HCT116 (cell line): Measurements from ENCODE around the gene UCN. TPM values are rescaled to one million over a fixed set of nuclear protein-coding genes. Genes with fewer than 3 reads are reported as not detected.

ENCODE experiments used
- ATAC-seq: fragments of 200-7000 bp; cut with Tn5 transposase; 2 replicates; pipeline ENCODE4 v1.9.1; 2020; ENCODE audit warnings: mild to moderate bottlenecking, moderate library complexity
- BruUV-seq: library from RNA; stranded (reverse); fragments of 400-500 nt; replicated peaks from 2 replicates; lab custom pipeline; 2021; lab: Mats Ljungman, UMichigan
- CTCF ChIA-PET: fragments of 300-600 bp; sonication (Branson Sonifier 250); formaldehyde crosslinking; loops from one replicate; lab custom pipeline; 2021; ENCODE audit warnings: antibody characterized with exemption; lab: Charles Lee
- POLR2A ChIA-PET: fragments of 300-600, 350-600 bp; sonication (Branson Sonifier 250); formaldehyde crosslinking; loops from one replicate; lab custom pipeline; 2021; ENCODE audit warnings: antibody characterized with exemption; lab: Charles Lee
- RAD21 ChIA-PET, 2 experiments: fragments of 300-600 bp; sonication (Branson Sonifier 250); formaldehyde crosslinking; loops; one replicate each; lab custom pipeline; 2023; ENCODE audit warnings: low total read pairs in 2 of 2; ENCODE audit not compliant: uncharacterized antibody in 2 of 2, unreplicated experiment in 2 of 2, low non-redundant PET in 1 of 2; lab: Charles Lee
- DNase-seq: peaks from one replicate; pipeline ENCODE4 v3.0.0-alpha.2; 2010; ENCODE audit warnings: low read depth, low spot score
- H2AFZ ChIP-seq: fragments of 200-600 bp; shearing (Covaris generic), sonication (generic); 2 replicates; pipeline ENCODE4 v1.6.1; 2017; ENCODE audit warnings: low read depth, mixed run types, mixed read lengths, antibody characterized with exemption, low read length; ENCODE audit not compliant: poor library complexity, severe bottlenecking
- H3K27ac ChIP-seq: 2 replicates; pipeline ENCODE4 v1.5.1; 2012; ENCODE audit warnings: low read depth, low read length
- H3K27me3 ChIP-seq: fragments of 200-600 bp; sonication (generic); 2 replicates; pipeline ENCODE4 v1.6.1; 2016; ENCODE audit warnings: mixed run types, low read length, mixed read lengths; ENCODE audit not compliant: insufficient read depth
- H3K36me3 ChIP-seq, 2 experiments: fragments of 200-500 bp in 1 of 2; fragments of 200-600 bp in 1 of 2; sonication (Bioruptor generic) in 1 of 2; sonication (generic) in 1 of 2; 2 replicates each; pipeline versions ENCODE4 v1.5.1 to v1.6.1; 2014 to 2016; ENCODE audit warnings: low read length in 2 of 2, inconsistent platforms in 1 of 2, mixed read lengths in 1 of 2, mixed run types in 1 of 2; ENCODE audit not compliant: insufficient read depth in 2 of 2, control insufficient read depth in 1 of 2
- H3K4me1 ChIP-seq, 2 experiments: fragments of 200-600 bp in 1 of 2; sonication (generic) in 1 of 2; 2 replicates each; pipeline versions ENCODE4 v1.5.1 to v1.6.1; 2012 to 2017; ENCODE audit warnings: low read length in 2 of 2, inconsistent platforms in 1 of 2, mild to moderate bottlenecking in 1 of 2, mixed read lengths in 1 of 2, mixed run types in 1 of 2, moderate library complexity in 1 of 2; ENCODE audit not compliant: insufficient read depth in 2 of 2, control insufficient read depth in 1 of 2
- H3K4me2 ChIP-seq: fragments of 200-600 bp; sonication (generic); 2 replicates; pipeline ENCODE4 v1.6.1; 2017; ENCODE audit warnings: mixed run types, low read length, mixed read lengths
- H3K4me3 ChIP-seq, 2 experiments: fragments of 200-600 bp in 1 of 2; sonication (generic) in 1 of 2; replicated peaks in 1 of 2; 2 replicates each; pipeline ENCODE4 v1.5.1; 2011 to 2016; ENCODE audit warnings: low read length in 2 of 2, control low read depth in 1 of 2, low read depth in 1 of 2, mild to moderate bottlenecking in 1 of 2, mixed read lengths in 1 of 2, mixed run types in 1 of 2
- H3K79me2 ChIP-seq: fragments of 200-600 bp; sonication (generic); 2 replicates; pipeline ENCODE4 v1.6.1; 2017; ENCODE audit warnings: mild to moderate bottlenecking, mixed run types, low read length, moderate library complexity, mixed read lengths; ENCODE audit not compliant: insufficient read depth
- H3K9ac ChIP-seq: fragments of 200-600 bp; sonication (generic); 2 replicates; pipeline ENCODE4 v1.6.1; 2016; ENCODE audit warnings: low read length, mixed read lengths
- H3K9me2 ChIP-seq: fragments of 200-600 bp; sonication (generic), shearing (Covaris generic); 2 replicates; pipeline ENCODE4 v1.6.1; 2017; ENCODE audit warnings: mixed run types, mild to moderate bottlenecking, moderate library complexity; ENCODE audit not compliant: insufficient read depth
- H3K9me3 ChIP-seq, 2 experiments: fragments of 200-500 bp in 1 of 2; fragments of 200-600 bp in 1 of 2; sonication (Bioruptor generic) in 1 of 2; sonication (generic) in 1 of 2; 2 replicates each; pipeline ENCODE4 v1.6.1; 2014 to 2017; ENCODE audit warnings: low read length in 2 of 2, mixed read lengths in 2 of 2, inconsistent platforms in 1 of 2, low read depth in 1 of 2, mild to moderate bottlenecking in 1 of 2, mixed run types in 1 of 2, moderate library complexity in 1 of 2; ENCODE audit not compliant: control insufficient read depth in 1 of 2, insufficient read depth in 1 of 2
- H4K20me1 ChIP-seq: fragments of 200-600 bp; sonication (generic), shearing (Covaris generic); 2 replicates; pipeline ENCODE4 v1.6.1; 2017; ENCODE audit warnings: mixed run types, mild to moderate bottlenecking, moderate library complexity; ENCODE audit not compliant: insufficient read depth
- CBX3 ChIP-seq: IDR thresholded peaks from 2 replicates; pipeline ENCODE4 v1.6.1; 2012; ENCODE audit warnings: low read depth
- CEBPB ChIP-seq: IDR thresholded peaks from 2 replicates; pipeline ENCODE4 v1.6.1; 2012; ENCODE audit warnings: low read depth
- EGR1 ChIP-seq: IDR thresholded peaks from 2 replicates; pipeline ENCODE4 v1.6.1; 2012; ENCODE audit warnings: low read depth
- ELF1 ChIP-seq: IDR thresholded peaks from 2 replicates; pipeline ENCODE4 v1.6.1; 2012; ENCODE audit warnings: low read depth, borderline replicate concordance
- EZH2 ChIP-seq: fragments of 200-600 bp; sonication (generic); IDR thresholded peaks from 2 replicates; pipeline ENCODE4 v1.6.1; 2017; ENCODE audit warnings: antibody characterized with exemption, mixed run types
- EZH2phosphoT487 ChIP-seq: fragments of 200-600 bp; IDR thresholded peaks from 2 replicates; pipeline ENCODE4 v1.6.1; 2018; ENCODE audit warnings: antibody characterized with exemption, borderline replicate concordance
- FOSL1 ChIP-seq: IDR thresholded peaks from 2 replicates; pipeline ENCODE4 v1.6.1; 2012; ENCODE audit warnings: low read depth
- JUND ChIP-seq: IDR thresholded peaks from 2 replicates; pipeline ENCODE4 v1.6.1; 2012
- POLR2AphosphoS5 ChIP-seq: IDR thresholded peaks from 2 replicates; pipeline ENCODE4 v1.6.1; 2011; ENCODE audit warnings: mild to moderate bottlenecking, low read depth, low read length, moderate library complexity
- RAD21 ChIP-seq: IDR thresholded peaks from 2 replicates; pipeline ENCODE4 v1.6.1; 2012; ENCODE audit warnings: low read depth, mild to moderate bottlenecking
- TCF7L2 ChIP-seq: IDR thresholded peaks from 2 replicates; pipeline ENCODE4 v1.7.0; 2011; ENCODE audit warnings: borderline replicate concordance, inconsistent platforms; ENCODE audit not compliant: insufficient read depth, insufficient read length; ENCODE audit errors: extremely low read depth
- YY1 ChIP-seq: IDR thresholded peaks from 2 replicates; pipeline ENCODE4 v1.6.1; 2011; ENCODE audit warnings: low read length, low read depth, moderate library complexity, mild to moderate bottlenecking; ENCODE audit not compliant: insufficient replicate concordance; ENCODE audit errors: extremely low read depth
- ZNF274 ChIP-seq: fragments of 200-500 bp; sonication (Bioruptor generic); IDR thresholded peaks from 2 replicates; pipeline ENCODE4 v1.6.1; 2014; ENCODE audit warnings: mild to moderate bottlenecking, low read depth, low read length, inconsistent platforms
- intact Hi-C: fragments of 100-400 bp; cut with micrococcal nuclease; formaldehyde crosslinking; loops from 2 replicates; pipeline ENCODE4 v1.10.0; 2022
- total RNA-seq: library from RNA; stranded (reverse); gene quantifications from one replicate; pipeline ENCODE4 v1.2.1, GENCODE V29; 2021; ENCODE audit not compliant: unreplicated experiment
- TF ChIP-seq, protein P1 (sequence below), 3 experiments: fragments of 200-600 bp in 1 of 3; sonication (generic) in 1 of 3; IDR thresholded peaks in 2 of 3; conservative IDR thresholded peaks in 1 of 3; 2 replicates each; pipeline ENCODE4 v1.5.1; 2012 to 2017; ENCODE audit warnings: low read depth in 2 of 3, low read length in 2 of 3, antibody characterized with exemption in 1 of 3, borderline replicate concordance in 1 of 3, control low read depth in 1 of 3, mild to moderate bottlenecking in 1 of 3, mixed read lengths in 1 of 3, mixed run types in 1 of 3, moderate library complexity in 1 of 3; ENCODE audit not compliant: insufficient read depth in 1 of 3
- TF ChIP-seq, protein P2 (sequence below): IDR thresholded peaks from 2 replicates; pipeline ENCODE4 v1.6.1; 2012; ENCODE audit warnings: low read depth

Gene UCN
- total RNA-seq, 1 experiment from 2014 or later, result 8.0 TPM

DNA sequence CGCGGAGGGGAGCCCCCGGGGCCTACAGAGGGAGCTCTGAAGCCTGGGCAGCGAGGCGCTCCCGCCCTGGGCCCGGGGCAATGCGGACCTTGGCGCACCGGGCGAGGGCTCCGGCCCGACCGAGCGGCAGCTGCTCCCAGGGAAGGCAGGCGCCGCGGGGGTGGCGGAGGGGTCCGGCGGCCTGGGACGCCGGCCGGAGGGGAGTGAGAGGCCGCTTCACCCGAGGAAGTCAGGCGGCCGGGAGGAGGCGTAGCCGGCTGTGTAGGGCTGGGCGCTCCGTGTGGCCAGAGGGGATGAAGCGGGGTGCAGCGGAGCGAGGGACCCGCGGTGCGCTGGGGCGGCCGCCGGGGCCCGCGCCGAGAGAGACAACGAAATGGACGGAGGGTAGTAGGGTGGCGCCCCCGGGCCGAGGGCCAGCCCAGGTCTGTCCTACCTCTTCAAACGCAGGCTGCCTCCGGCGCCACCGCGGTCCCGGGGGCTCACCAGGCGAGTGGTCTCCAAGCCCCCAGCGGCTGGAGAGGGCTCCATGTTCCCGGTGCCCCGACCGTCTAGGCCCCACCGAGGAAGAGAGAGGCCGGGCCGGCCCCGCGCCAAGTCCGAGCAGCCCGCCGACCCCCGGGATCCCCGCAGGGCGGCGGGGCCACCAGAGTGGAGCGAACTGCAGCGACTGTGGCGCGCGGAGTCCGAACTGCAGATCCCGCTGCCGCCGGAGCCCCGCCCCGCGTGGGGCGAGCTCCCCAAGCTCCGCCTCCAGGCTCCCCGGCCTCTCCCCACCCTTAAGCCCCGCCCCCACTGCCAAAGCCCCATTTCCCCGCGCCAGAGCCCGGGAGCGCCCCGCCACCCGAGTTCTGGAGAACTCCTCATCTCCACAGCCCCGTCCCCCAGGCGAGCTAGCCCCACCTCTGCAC is 45.6 kb downstream of the UCN start, which contains the start of gene SLC30A3 (continued):
- peak; percentile 32 for TF ChIP-seq YY1
- TF ChIP-seq CEBPB, result no peak
- no peak for TF ChIP-seq EGR1
- no peak for TF ChIP-seq ZNF274
- no peak for TF ChIP-seq CBX3
- no peak for TF ChIP-seq ELF1
- TF ChIP-seq RAD21, result no peak

GRCh38 chr2:27261926-27262298 is 46.3 kb downstream of the UCN start:
- Histone ChIP-seq H3K79me2 (peaks cover 13% of the 10 kb centered on the region; the same call in 1 of the 2 replicates), H3K9me3 (no peaks in the 10 kb centered on the region), H3K27ac (peak overlapping the region; percentile 58; the same call in 1 of the 2 replicates), H2AFZ (no peak overlapping the region), H3K4me1 (peaks cover 19 to 37% of the 10 kb centered on the region in 2 experiments), H3K9me2 (no peaks in the 10 kb centered on the region), H4K20me1 (no peaks in the 10 kb centered on the region), H3K4me3 (peak overlapping the region; percentile 73 to 84), H3K4me2 (peak overlapping the region; percentile 99), H3K36me3 (0 out of 4 replicates have a peak, but pooled peaks cover 0 to 2% of the 10 kb centered on the region in 2 experiments), H3K27me3 (peaks cover 13% of the 10 kb centered on the region; the same call in 1 of the 2 replicates), H3K9ac (peak overlapping the region; percentile 79)
- intact Hi-C loops, result loop anchor here (5.0 kb wide), 1 partner anchor 60 kb away; the partner anchor contains the start of gene MPV17
- ChIA-PET CTCF (interaction anchor here (1.5 to 1.6 kb wide), 2 partner anchors 30 to 41 kb away, joined by 4 to 6 read pairs; no protein-coding TSS in a partner anchor), POLR2A (no interaction called here), RAD21 (no interaction called here)
- DNase-seq (no peak), ATAC-seq (no peak)
- BruUV-seq, result no TSS peak
- TF ChIP-seq RAD21 (no peak), EGR1 (no peak), TCF7L2 (no peak), JUND (no peak), CEBPB (no peak), CBX3 (no peak), FOSL1 (no peak), EZH2 (no peak), EZH2phosphoT487 (no peak), YY1 (no peak), POLR2AphosphoS5 (no peak), ZNF274 (no peak)
- TF ChIP-seq, protein P1, sequence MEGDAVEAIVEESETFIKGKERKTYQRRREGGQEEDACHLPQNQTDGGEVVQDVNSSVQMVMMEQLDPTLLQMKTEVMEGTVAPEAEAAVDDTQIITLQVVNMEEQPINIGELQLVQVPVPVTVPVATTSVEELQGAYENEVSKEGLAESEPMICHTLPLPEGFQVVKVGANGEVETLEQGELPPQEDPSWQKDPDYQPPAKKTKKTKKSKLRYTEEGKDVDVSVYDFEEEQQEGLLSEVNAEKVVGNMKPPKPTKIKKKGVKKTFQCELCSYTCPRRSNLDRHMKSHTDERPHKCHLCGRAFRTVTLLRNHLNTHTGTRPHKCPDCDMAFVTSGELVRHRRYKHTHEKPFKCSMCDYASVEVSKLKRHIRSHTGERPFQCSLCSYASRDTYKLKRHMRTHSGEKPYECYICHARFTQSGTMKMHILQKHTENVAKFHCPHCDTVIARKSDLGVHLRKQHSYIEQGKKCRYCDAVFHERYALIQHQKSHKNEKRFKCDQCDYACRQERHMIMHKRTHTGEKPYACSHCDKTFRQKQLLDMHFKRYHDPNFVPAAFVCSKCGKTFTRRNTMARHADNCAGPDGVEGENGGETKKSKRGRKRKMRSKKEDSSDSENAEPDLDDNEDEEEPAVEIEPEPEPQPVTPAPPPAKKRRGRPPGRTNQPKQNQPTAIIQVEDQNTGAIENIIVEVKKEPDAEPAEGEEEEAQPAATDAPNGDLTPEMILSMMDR (IDR thresholded peaks at IDR 0.05 in 2 of 3, conservative IDR thresholded peaks at IDR 0.05 in 1 of 3; ENCODE audit: borderline replicate concordance in 1 of 3, insufficient read depth in 1 of 3, low read depth in 2 of 3, low read length in 2 of 3), result no peak
- TF ChIP-seq, protein P2, sequence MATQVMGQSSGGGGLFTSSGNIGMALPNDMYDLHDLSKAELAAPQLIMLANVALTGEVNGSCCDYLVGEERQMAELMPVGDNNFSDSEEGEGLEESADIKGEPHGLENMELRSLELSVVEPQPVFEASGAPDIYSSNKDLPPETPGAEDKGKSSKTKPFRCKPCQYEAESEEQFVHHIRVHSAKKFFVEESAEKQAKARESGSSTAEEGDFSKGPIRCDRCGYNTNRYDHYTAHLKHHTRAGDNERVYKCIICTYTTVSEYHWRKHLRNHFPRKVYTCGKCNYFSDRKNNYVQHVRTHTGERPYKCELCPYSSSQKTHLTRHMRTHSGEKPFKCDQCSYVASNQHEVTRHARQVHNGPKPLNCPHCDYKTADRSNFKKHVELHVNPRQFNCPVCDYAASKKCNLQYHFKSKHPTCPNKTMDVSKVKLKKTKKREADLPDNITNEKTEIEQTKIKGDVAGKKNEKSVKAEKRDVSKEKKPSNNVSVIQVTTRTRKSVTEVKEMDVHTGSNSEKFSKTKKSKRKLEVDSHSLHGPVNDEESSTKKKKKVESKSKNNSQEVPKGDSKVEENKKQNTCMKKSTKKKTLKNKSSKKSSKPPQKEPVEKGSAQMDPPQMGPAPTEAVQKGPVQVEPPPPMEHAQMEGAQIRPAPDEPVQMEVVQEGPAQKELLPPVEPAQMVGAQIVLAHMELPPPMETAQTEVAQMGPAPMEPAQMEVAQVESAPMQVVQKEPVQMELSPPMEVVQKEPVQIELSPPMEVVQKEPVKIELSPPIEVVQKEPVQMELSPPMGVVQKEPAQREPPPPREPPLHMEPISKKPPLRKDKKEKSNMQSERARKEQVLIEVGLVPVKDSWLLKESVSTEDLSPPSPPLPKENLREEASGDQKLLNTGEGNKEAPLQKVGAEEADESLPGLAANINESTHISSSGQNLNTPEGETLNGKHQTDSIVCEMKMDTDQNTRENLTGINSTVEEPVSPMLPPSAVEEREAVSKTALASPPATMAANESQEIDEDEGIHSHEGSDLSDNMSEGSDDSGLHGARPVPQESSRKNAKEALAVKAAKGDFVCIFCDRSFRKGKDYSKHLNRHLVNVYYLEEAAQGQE, result no peak
